ENCODE measurements around the gene LHPP. TPM values are rescaled to one million over a fixed set of nuclear protein-coding genes. Genes with fewer than 3 reads are reported as not detected.

Gene LHPP
- total RNA-seq, 1 donor from 2014 or later = 18.8 TPM

DNA sequence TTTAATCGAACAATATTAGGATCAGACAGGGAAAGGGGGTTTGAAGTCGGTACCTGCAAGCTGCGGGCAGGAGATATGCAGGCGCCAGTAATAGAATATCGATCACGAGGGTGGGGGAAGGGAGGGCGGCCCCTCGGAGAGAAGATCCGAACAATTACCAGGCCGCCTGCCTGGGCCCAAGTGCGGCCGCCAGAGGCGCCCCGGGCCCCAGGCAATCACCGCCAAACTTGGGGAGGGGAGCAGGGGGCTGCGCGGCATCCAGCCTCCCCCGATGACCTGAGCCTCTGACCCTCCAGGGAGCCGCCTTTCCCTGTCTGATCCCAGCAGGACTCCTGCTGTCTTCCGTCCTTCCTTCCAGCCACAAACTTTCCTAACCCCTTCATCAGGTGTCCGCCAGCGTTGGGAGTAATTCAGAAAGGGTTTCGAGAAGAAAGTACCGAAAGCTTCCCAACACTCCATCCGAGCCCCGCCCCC lies 12.9 kb upstream of the LHPP start:
- Mint-ChIP-seq H3K27ac (ENCODE audit: unreplicated experiment) (no peak overlapping the region), H3K9me3 (ENCODE audit: unreplicated experiment) (no peaks in the 10 kb centered on the region), H3K4me1 (ENCODE audit: unreplicated experiment) (peaks cover 22% of the 10 kb centered on the region), H3K36me3 (ENCODE audit: unreplicated experiment) (no peaks in the 10 kb centered on the region), H3K4me3 (ENCODE audit: unreplicated experiment) (peak overlapping the region; percentile 60), H3K27me3 (ENCODE audit: unreplicated experiment) (peaks cover 82% of the 10 kb centered on the region)
- TF ChIP-seq, protein P1, sequence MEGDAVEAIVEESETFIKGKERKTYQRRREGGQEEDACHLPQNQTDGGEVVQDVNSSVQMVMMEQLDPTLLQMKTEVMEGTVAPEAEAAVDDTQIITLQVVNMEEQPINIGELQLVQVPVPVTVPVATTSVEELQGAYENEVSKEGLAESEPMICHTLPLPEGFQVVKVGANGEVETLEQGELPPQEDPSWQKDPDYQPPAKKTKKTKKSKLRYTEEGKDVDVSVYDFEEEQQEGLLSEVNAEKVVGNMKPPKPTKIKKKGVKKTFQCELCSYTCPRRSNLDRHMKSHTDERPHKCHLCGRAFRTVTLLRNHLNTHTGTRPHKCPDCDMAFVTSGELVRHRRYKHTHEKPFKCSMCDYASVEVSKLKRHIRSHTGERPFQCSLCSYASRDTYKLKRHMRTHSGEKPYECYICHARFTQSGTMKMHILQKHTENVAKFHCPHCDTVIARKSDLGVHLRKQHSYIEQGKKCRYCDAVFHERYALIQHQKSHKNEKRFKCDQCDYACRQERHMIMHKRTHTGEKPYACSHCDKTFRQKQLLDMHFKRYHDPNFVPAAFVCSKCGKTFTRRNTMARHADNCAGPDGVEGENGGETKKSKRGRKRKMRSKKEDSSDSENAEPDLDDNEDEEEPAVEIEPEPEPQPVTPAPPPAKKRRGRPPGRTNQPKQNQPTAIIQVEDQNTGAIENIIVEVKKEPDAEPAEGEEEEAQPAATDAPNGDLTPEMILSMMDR (IDR thresholded peaks at IDR 0.05) = no peak
- no peak for DNase-seq (ENCODE audit: extremely low spot score, unreplicated experiment)

DNA sequence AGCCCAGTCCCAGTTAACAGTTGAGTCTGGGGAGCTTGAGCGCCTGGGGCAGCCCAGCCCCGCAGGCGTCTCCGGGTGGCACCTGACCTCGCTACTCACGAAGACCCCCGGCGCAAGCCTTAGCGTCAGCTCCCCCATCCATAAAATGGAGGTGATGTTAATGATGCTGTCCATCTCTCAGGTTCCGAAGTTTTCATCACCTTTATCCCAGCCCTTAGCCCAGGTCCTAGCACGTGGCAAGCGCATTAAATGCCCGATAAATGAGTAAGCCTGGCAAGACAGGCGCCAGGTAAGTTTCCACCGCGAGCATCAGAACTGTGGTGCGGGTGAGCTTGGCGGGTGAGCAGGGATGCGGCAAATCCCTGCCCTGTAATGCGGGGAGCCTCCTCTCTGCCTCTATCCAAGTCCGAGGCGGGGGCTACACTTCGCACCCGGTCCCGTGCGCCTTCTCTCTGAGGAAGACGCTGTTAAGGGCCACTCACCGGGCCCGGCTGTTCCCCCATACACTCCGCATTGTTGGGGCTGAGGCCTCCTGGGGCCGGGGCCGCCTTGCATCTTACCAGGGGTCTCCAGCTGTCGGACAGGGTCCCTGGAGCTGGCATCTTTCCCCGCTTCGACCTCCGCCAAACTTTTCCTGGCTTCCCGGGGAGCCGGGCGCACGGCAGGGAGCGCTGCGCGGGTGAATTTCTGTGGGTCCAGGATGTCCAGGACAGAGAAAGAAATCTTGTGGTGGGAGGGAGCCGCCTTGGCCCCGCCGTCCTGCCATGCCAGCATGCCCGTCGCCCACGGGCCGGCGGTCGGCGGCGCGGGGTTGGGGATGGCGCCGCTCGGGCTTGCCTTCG lies 12.2 kb upstream of the LHPP start:
- Mint-ChIP-seq H3K4me3 (ENCODE audit: unreplicated experiment) (peak overlapping the region; percentile 60), H3K27me3 (ENCODE audit: unreplicated experiment) (peaks cover 82% of the 10 kb centered on the region), H3K27ac (ENCODE audit: unreplicated experiment) (no peak overlapping the region), H3K4me1 (ENCODE audit: unreplicated experiment) (peaks cover 22% of the 10 kb centered on the region), H3K9me3 (ENCODE audit: unreplicated experiment) (no peaks in the 10 kb centered on the region), H3K36me3 (ENCODE audit: unreplicated experiment) (no peaks in the 10 kb centered on the region)
- DNase-seq (ENCODE audit: extremely low spot score, unreplicated experiment) = no peak
- TF ChIP-seq, protein P1 (IDR thresholded peaks at IDR 0.05) = no peak

DNA sequence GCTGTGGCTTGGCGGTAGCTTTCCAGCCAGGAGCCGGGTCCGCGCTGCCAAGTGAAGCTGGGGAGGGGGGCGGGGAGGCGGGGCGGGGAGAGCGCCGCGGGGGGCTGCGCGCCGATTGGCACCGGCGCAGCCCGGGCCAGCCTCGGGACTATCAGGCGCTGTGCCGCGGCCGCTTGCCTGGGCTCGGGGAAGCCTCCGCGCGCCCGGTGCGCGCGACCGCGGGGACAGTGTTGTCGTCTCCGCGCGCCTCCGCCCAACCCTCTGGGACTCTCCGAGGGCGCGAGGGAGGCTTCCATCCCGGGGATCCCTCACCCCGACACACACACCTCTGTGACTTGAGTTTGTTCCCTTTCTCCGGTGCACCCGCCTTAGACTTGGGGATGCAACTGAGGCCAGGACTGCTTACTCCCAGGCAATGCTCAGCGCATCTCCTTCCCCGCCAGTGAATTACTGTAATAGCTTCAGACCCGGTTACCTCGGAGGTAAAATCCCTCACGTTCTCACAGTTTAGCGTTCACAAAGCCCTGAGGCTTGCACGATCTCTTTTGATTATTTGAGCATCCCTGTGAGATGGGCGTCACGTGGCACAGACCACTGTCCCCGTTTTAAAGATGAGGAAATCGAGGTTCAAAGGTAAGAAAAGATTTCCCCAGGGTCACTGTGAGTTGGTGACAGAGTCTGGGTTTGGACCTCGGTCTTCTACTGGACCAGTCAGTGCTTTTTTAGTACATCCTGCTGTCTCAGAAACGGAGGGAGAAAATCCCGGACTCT lies 11.4 kb upstream of the LHPP start, which contains the start of gene NKX1-2:
Gene NKX1-2, minus strand, starts transcription at position 24 of the 771 bp plus-strand sequence. CDS start 92 bp downstream, outside the sequence.
- Mint-ChIP-seq H3K9me3 (ENCODE audit: unreplicated experiment) (no peaks in the 10 kb centered on the region), H3K27me3 (ENCODE audit: unreplicated experiment) (peaks cover 83% of the 10 kb centered on the region), H3K36me3 (ENCODE audit: unreplicated experiment) (no peaks in the 10 kb centered on the region), H3K4me3 (ENCODE audit: unreplicated experiment) (peak within 1 kb of the TSS; percentile 63), H3K27ac (ENCODE audit: unreplicated experiment) (no peak within 1 kb of the TSS), H3K4me1 (ENCODE audit: unreplicated experiment) (peaks cover 22% of the 10 kb centered on the region)
- DNase-seq (ENCODE audit: extremely low spot score, unreplicated experiment) = no peak
- TF ChIP-seq, protein P1 (IDR thresholded peaks at IDR 0.05) = no peak

GRCh38 chr10:124450783-124451057 lies 10.9 kb upstream of the LHPP start:
- no peak for DNase-seq (ENCODE audit: extremely low spot score, unreplicated experiment)
- Mint-ChIP-seq H3K27me3 (ENCODE audit: unreplicated experiment) (peaks cover 83% of the 10 kb centered on the region), H3K4me3 (ENCODE audit: unreplicated experiment) (no peak overlapping the region), H3K4me1 (ENCODE audit: unreplicated experiment) (peaks cover 22% of the 10 kb centered on the region), H3K9me3 (ENCODE audit: unreplicated experiment) (no peaks in the 10 kb centered on the region), H3K36me3 (ENCODE audit: unreplicated experiment) (no peaks in the 10 kb centered on the region), H3K27ac (ENCODE audit: unreplicated experiment) (no peak overlapping the region)
- TF ChIP-seq, protein P1 (IDR thresholded peaks at IDR 0.05) = no peak

GRCh38 chr10:124451276-124451675 lies 10.3 kb upstream of the LHPP start:
- Mint-ChIP-seq H3K4me1 (ENCODE audit: unreplicated experiment) (peaks cover 22% of the 10 kb centered on the region), H3K27ac (ENCODE audit: unreplicated experiment) (no peak overlapping the region)

More at GRCh38 chr10:124451276-124451675, 10.3 kb upstream of the LHPP start:
- TF ChIP-seq, protein P1 (IDR thresholded peaks at IDR 0.05) = no peak
- DNase-seq (ENCODE audit: extremely low spot score, unreplicated experiment) = no peak
- Mint-ChIP-seq H3K4me3 (ENCODE audit: unreplicated experiment) (no peak overlapping the region), H3K36me3 (ENCODE audit: unreplicated experiment) (no peaks in the 10 kb centered on the region), H3K27me3 (ENCODE audit: unreplicated experiment) (peaks cover 83% of the 10 kb centered on the region), H3K9me3 (ENCODE audit: unreplicated experiment) (no peaks in the 10 kb centered on the region)

Measured in osteocyte (in vitro differentiated cells).